K562 (cell line): ENCODE results near the gene S100A7A. TPM values are rescaled to one million over a fixed set of nuclear protein-coding genes. Genes with fewer than 3 reads are reported as not detected.

Experiments
- ATAC-seq: fragments of 200-7000 bp; cut with Tn5 transposase; 3 replicates; pipeline ENCODE4 v1.9.1; 2020; ENCODE audit warnings: moderate library complexity
- BruUV-seq: library from RNA; stranded (reverse); fragments of 400-500 nt; replicated peaks from 2 replicates; lab custom pipeline; 2021; lab: Mats Ljungman, UMichigan
- CTCF ChIA-PET: fragments of 300-600 bp; formaldehyde crosslinking; extraction: SDS; loops from one replicate; lab custom pipeline; 2021; ENCODE audit warnings: low intra/inter-chr PET ratio; lab: Yijun Ruan, JAX
- POLR2A ChIA-PET: fragments of 300-600, 350-650 bp; sonication (Branson Sonifier 250); formaldehyde crosslinking; extraction: SDS; loops from one replicate; lab custom pipeline; 2021; ENCODE audit warnings: antibody characterized with exemption, inconsistent platforms; lab: Yijun Ruan, JAX
- DNase-seq, 4 experiments: peaks; one replicate each; pipeline versions ENCODE4 v3.0.0 to v3.0.0-alpha.2; 2011 to 2018; ENCODE audit warnings: low spot score in 3 of 4, mixed read lengths in 3 of 4; ENCODE audit errors: extremely low read depth in 1 of 4
- FAIRE-seq: peaks from 2 replicates; lab custom pipeline; 2011; peaks lifted over from hg19 to GRCh38; lab: Jason Lieb, UNC
- H2AFZ ChIP-seq: 2 replicates; pipeline ENCODE4 v1.6.0; 2011; ENCODE audit warnings: low read depth, low read length, control low read depth, inconsistent platforms
- H3K27ac ChIP-seq: fragments of 200-600 bp; 3 replicates; pipeline ENCODE4 v1.8.0; 2011; ENCODE audit warnings: low read depth, mild to moderate bottlenecking, control low read depth, inconsistent platforms, low read length, moderate library complexity, mixed read lengths; ENCODE audit errors: extremely low read depth
- H3K27me3 ChIP-seq, 2 experiments: fragments of 300-600 bp in 1 of 2; 2 replicates in 1 of 2; 3 replicates in 1 of 2; pipeline versions ENCODE4 v1.6.0 to v1.8.0; 2011; ENCODE audit warnings: inconsistent platforms in 2 of 2, low read length in 2 of 2, mild to moderate bottlenecking in 1 of 2, mixed read lengths in 1 of 2, moderate library complexity in 1 of 2; ENCODE audit not compliant: control insufficient read depth in 2 of 2, insufficient read depth in 2 of 2
- H3K36me3 ChIP-seq: fragments of 300-600 bp; 3 replicates; pipeline ENCODE4 v1.8.0; 2011; ENCODE audit warnings: mild to moderate bottlenecking, low read length, inconsistent platforms; ENCODE audit not compliant: control insufficient read depth, insufficient read depth
- H3K4me1 ChIP-seq, 2 experiments: fragments of 200-600 bp in 1 of 2; replicated peaks in 1 of 2; 2 replicates in 1 of 2; 3 replicates in 1 of 2; pipeline versions ENCODE4 v1.5.1 to v1.8.0; 2011; ENCODE audit warnings: inconsistent platforms in 2 of 2, low read length in 2 of 2, mild to moderate bottlenecking in 1 of 2, mixed read lengths in 1 of 2, moderate library complexity in 1 of 2; ENCODE audit not compliant: control insufficient read depth in 2 of 2, insufficient read depth in 2 of 2
- H3K4me2 ChIP-seq: 2 replicates; pipeline ENCODE4 v1.6.1; 2011; ENCODE audit warnings: low read length, control low read depth, inconsistent platforms, mixed read lengths; ENCODE audit not compliant: insufficient read depth
- H3K4me3 ChIP-seq: fragments of 200-600 bp; sonication (generic), shearing (Covaris generic); 2 replicates; pipeline ENCODE4 v1.5.1; 2016; ENCODE audit warnings: control low read depth, inconsistent platforms
- H3K79me2 ChIP-seq: fragments of 200-600 bp; 3 replicates; pipeline ENCODE4 v1.8.0; 2011; ENCODE audit warnings: low read length, inconsistent platforms; ENCODE audit not compliant: control insufficient read depth, insufficient read depth
- H3K9ac ChIP-seq, 2 experiments: 2 replicates each; pipeline versions ENCODE4 v1.6.0 to v1.6.1; 2011; ENCODE audit warnings: low read depth in 2 of 2, low read length in 2 of 2, control low read depth in 1 of 2, inconsistent platforms in 1 of 2, mild to moderate bottlenecking in 1 of 2, mixed read lengths in 1 of 2; ENCODE audit not compliant: insufficient read depth in 1 of 2
- H3K9me1 ChIP-seq: one replicate; pipeline ENCODE4 v1.6.0; 2011; ENCODE audit warnings: inconsistent platforms, mild to moderate bottlenecking, low read length, moderate library complexity; ENCODE audit not compliant: control insufficient read depth, insufficient read depth
- H3K9me3 ChIP-seq: replicated peaks from 2 replicates; pipeline ENCODE4 v1.5.1; 2011; ENCODE audit warnings: low read depth, low read length, inconsistent platforms; ENCODE audit not compliant: control insufficient read depth, insufficient read depth
- H4K20me1 ChIP-seq: replicated peaks from 2 replicates; pipeline ENCODE4 v1.6.1; 2011; ENCODE audit warnings: low read length, inconsistent platforms, mixed read lengths; ENCODE audit not compliant: control insufficient read depth, insufficient read depth
- HDAC6 ChIP-seq: IDR thresholded peaks from 2 replicates; pipeline ENCODE4 v1.6.1; 2012; ENCODE audit warnings: low read depth, mild to moderate bottlenecking, control low read depth, inconsistent platforms, low read length, moderate library complexity
- HMGN3 ChIP-seq: IDR thresholded peaks from 2 replicates; pipeline ENCODE4 v1.6.1; 2011; ENCODE audit warnings: borderline replicate concordance, low read depth, mild to moderate bottlenecking, mixed read lengths, low read length; ENCODE audit not compliant: insufficient read length; ENCODE audit errors: extremely low read depth
- KLF6 ChIP-seq: fragments of 250-450 bp; sonication (Bioruptor Pico); IDR thresholded peaks from 2 replicates; pipeline ENCODE4 v1.4.0; 2020; ENCODE audit warnings: mild to moderate bottlenecking, moderate library complexity, borderline replicate concordance
- NCOR1 ChIP-seq: fragments of 450-650 bp; IDR thresholded peaks from 2 replicates; pipeline ENCODE4 v1.6.1; 2016; ENCODE audit warnings: mild to moderate bottlenecking, moderate library complexity
- RNF2 ChIP-seq: sonication (generic); IDR thresholded peaks from 2 replicates; pipeline ENCODE4 v1.6.1; 2016
- SREBF1 ChIP-seq: fragments of 150-350 bp; IDR thresholded peaks from 2 replicates; pipeline ENCODE4 v1.6.1; 2014; ENCODE audit warnings: antibody characterized with exemption, low read depth, low read length, borderline replicate concordance
- TAF7 ChIP-seq: fragments of 450-650 bp; IDR thresholded peaks from 2 replicates; pipeline ENCODE4 v1.6.1; 2016; ENCODE audit warnings: missing genetic modification characterization, missing compliant biosample characterization
- TEAD2 ChIP-seq: fragments of 450-650 bp; IDR thresholded peaks from 2 replicates; pipeline ENCODE4 v1.6.1; 2016; ENCODE audit warnings: missing genetic modification characterization, control low read depth, missing compliant biosample characterization
- YBX1 ChIP-seq: fragments of 450-650 bp; IDR thresholded peaks from 2 replicates; pipeline ENCODE4 v1.7.1; 2016; ENCODE audit warnings: mild to moderate bottlenecking
- ZC3H4 ChIP-seq: sonication (generic); formaldehyde crosslinking; IDR thresholded peaks from 2 replicates; pipeline ENCODE4 v1.9.0; 2021; ENCODE audit warnings: missing genetic modification reagents, borderline replicate concordance
- ZNF311 ChIP-seq: fragments of 250-450 bp; sonication (Bioruptor Pico); IDR thresholded peaks from 2 replicates; pipeline ENCODE4 v1.4.0; 2020; ENCODE audit warnings: mild to moderate bottlenecking, moderate library complexity
- ZNF431 ChIP-seq: sonication (generic); formaldehyde crosslinking; IDR thresholded peaks from 2 replicates; pipeline ENCODE4 v1.8.0; 2022; ENCODE audit warnings: mild to moderate bottlenecking, missing genetic modification reagents
- WGBS: fragments of 100-300 bp; shearing (Covaris generic); methylation state at CpG from one replicate; pipeline ENCODE4 v1.1.6; 2016; ENCODE audit warnings: low coverage, mixed read lengths; ENCODE audit not compliant: insufficient coverage; ENCODE audit errors: missing lambda C conversion rate; 5-methylcytosine and 5-hydroxymethylcytosine counted together
- in situ Hi-C: fragments of 300-500 bp; cut with MboI; formaldehyde crosslinking; loops from 4 replicates; pipeline ENCODE4 v1.15.0; 2018; ENCODE audit warnings: inconsistent platforms, mixed read lengths
- intact Hi-C: fragments of 100-400 bp; cut with micrococcal nuclease; formaldehyde crosslinking; loops from 2 replicates; pipeline ENCODE4 v1.14.2; 2022
- polyA plus RNA-seq, 8 experiments: library from polyadenylated mRNA; depleted of rRNA in 4 of 8; stranded (reverse) in 5 of 8; unstranded in 3 of 8; fragments of >200 nt; fragmentation: Nextera tagmentation in 2 of 8; fragmentation: Illumina TruSeq in 1 of 8; extraction: Ambion mirVana in 2 of 8; extraction: Trizol in 1 of 8; gene quantifications; 2 replicates each; pipeline versions ENCODE4 v1.2.1 to v1.2.3, GENCODE V29; 2011 to 2014; ENCODE audit warnings: inconsistent platforms in 1 of 8, missing spikeins in 1 of 8
- total RNA-seq, 7 experiments: library from RNA; depleted of rRNA in 6 of 7; stranded (reverse); fragments of >200 nt in 6 of 7; fragmentation: Illumina TruSeq in 2 of 7; extraction: Trizol in 2 of 7; gene quantifications; 2 replicates each; pipeline versions ENCODE4 v1.2.1 to v1.2.3, GENCODE V29; 2011 to 2021; ENCODE audit warnings: low replicate concordance in 1 of 7
- TF ChIP-seq, protein P1 (sequence below): fragments of 250-450 bp; sonication (Bioruptor Pico); IDR thresholded peaks from 2 replicates; pipeline ENCODE4 v1.5.0; 2021; ENCODE audit warnings: mild to moderate bottlenecking, moderate library complexity
- TF ChIP-seq, protein P2 (sequence below): fragments of 450-650 bp; IDR thresholded peaks from 2 replicates; pipeline ENCODE4 v1.6.1; 2016; ENCODE audit warnings: low read depth, mild to moderate bottlenecking, moderate library complexity

Gene S100A7A
- total and polyA plus RNA-seq, 9 of the 15 experiments (the other 6 are each of a cell fraction or from before 2014, with no cell fraction given) = not detected

DNA sequence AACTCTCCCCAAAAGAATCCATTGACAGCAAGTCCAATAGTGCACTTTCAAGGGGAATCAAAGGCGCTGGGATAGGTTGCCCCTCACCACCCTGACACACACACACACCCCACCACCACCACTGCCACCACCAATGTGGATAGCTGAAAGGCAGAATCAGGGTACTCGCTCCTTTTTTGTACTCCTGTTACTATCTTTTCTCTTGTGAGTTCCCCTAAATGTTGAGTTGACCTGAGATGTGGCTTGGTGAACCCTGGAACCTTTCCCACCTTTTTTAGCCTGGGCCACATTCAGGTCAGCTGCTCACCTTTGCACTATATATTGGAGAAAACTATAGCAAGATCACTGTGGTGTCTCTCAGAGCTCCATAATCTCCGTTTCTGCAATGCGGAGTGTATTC is 29.3 kb upstream of the S100A7A start (continued):
- TF ChIP-seq, protein P1, sequence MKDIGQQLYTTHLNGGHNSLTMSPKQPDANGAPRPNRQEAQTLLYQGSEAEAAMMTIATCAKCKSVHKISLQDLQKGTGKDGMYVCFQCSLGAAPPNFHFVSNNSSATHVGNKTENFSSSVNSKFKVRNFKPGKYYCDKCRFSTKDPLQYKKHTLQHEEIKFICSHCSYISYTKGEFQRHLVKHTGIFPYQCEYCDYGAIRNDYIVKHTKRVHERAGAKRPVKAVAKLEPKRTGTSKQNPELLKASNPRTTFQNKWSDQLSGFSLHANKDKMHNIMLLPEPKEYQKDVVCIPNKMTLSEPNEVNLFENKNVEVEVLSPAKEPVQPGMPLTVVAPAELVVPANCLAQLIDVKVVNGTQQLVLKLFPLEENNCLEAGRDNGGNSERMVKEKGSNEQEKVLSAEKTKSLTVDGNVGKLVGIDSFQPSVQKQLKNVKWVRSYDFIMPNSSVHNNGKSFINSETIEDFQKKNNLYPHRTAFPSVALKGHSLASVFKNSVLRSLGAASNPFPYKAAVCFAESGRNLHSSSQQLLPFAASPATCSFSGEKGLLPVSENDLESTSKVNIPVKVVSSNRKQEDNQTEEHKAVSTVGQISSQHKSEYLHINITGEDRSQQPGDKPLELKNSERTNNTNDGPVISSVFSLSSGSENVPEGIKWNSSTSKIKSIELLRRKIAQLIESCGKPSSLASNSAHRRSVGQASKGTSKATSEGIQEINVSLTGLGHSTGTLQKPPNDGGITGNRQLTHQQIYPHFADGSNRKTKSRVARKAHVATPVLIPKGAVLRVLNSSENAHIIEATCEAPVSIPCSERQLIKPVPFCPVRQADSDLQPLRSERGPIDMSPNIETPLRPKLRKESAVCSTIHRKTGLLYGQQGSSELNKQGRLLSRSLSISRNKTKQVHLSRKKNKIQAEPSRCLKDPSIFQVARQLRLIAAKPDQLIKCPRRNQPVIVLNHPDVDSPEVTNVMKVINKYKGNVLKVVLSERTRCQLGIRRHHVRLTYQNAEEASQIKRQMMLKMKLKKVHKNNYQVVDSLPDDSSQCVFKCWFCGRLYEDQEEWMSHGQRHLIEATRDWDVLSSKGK (CRISPR knock-in tag) = no peak
- TF ChIP-seq TAF7 (tag) = no peak

- ATAC-seq (no peak), FAIRE-seq (no peak), DNase-seq (no peak)
- WGBS = 5% methylated on average over 4 of the region's 4 CpGs
- Histone ChIP-seq H3K27me3 (peaks cover 0 to 21% of the 10 kb centered on the region in 2 experiments; a peak in 4 of 5 replicates), H3K79me2 (no peaks in the 10 kb centered on the region), H3K4me1 (peaks cover 0 to 6% of the 10 kb centered on the region in 2 experiments; a peak in 1 of 5 replicates), H4K20me1 (peaks cover 3% of the 10 kb centered on the region; the same call in 1 of the 2 replicates), H3K9me3 (no peaks in the 10 kb centered on the region), H3K9me1 (no peaks in the 10 kb centered on the region), H3K4me2 (no peak overlapping the region), H3K4me3 (no peak overlapping the region), H2AFZ (no peak overlapping the region), H3K27ac (no peak overlapping the region), H3K9ac (no peak overlapping the region), H3K36me3 (no peaks in the 10 kb centered on the region)
- in situ Hi-C loops = no loop called here
- POLR2A ChIA-PET = interaction anchor here (0.6 kb wide), 1 partner anchor 90 kb away, joined by 3 read pairs; no protein-coding TSS in a partner anchor
- TF ChIP-seq KLF6 (CRISPR knock-in tag) (no peak), RNF2 (no peak), ZC3H4 (CRISPR knock-in tag) (no peak), NCOR1 (no peak), YBX1 (no peak), HDAC6 (no peak), ZNF431 (CRISPR knock-in tag) (no peak), TEAD2 (no peak), HMGN3 (no peak), ZNF311 (CRISPR knock-in tag) (no peak), SREBF1 (no peak)
- TF ChIP-seq, protein P2, sequence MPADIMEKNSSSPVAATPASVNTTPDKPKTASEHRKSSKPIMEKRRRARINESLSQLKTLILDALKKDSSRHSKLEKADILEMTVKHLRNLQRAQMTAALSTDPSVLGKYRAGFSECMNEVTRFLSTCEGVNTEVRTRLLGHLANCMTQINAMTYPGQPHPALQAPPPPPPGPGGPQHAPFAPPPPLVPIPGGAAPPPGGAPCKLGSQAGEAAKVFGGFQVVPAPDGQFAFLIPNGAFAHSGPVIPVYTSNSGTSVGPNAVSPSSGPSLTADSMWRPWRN = no peak
- intact Hi-C loops = no loop called here
- BruUV-seq = no TSS peak
- CTCF ChIA-PET = no interaction called here
Observed at GRCh38 chr1:153387785-153388184, 28.5 kb upstream of the S100A7A start.
